HepG2 (cell line): ENCODE results near the gene MAT2A. TPM values are rescaled to one million over a fixed set of nuclear protein-coding genes. Genes with fewer than 3 reads are reported as not detected.

ENCODE experiments used
- ARNTL ChIP-seq: sonication (generic); formaldehyde crosslinking; IDR thresholded peaks from 2 replicates; pipeline ENCODE4 v1.4.0; 2020; ENCODE audit warnings: mild to moderate bottlenecking, missing genetic modification reagents
- CBX2 ChIP-seq, 2 experiments: fragments of 200-600 bp in 1 of 2; sonication (generic); formaldehyde crosslinking in 1 of 2; IDR thresholded peaks; 2 replicates each; pipeline versions ENCODE4 v1.7.0 to v1.8.1; 2018 to 2022; ENCODE audit warnings: low read depth in 2 of 2, low read length in 1 of 2, mild to moderate bottlenecking in 1 of 2, missing genetic modification reagents in 1 of 2
- ELF3 ChIP-seq: IDR thresholded peaks from 2 replicates; pipeline ENCODE4 v1.6.1; 2016; ENCODE audit warnings: missing genetic modification reagents, missing compliant biosample characterization
- FOXP1 ChIP-seq, 2 experiments: fragments of 450-650 bp in 1 of 2; IDR thresholded peaks; 2 replicates each; pipeline ENCODE4 v1.6.1; 2017 to 2018; ENCODE audit warnings: antibody characterized with exemption in 1 of 2
- GABPB1 ChIP-seq: IDR thresholded peaks from 2 replicates; pipeline ENCODE4 v1.6.1; 2016; ENCODE audit warnings: mild to moderate bottlenecking, missing genetic modification reagents, moderate library complexity, missing compliant biosample characterization
- GZF1 ChIP-seq: sonication (generic); formaldehyde crosslinking; IDR thresholded peaks from 2 replicates; pipeline ENCODE4 v1.5.1; 2020; ENCODE audit warnings: mild to moderate bottlenecking, missing genetic modification reagents
- HINFP ChIP-seq: sonication (generic); formaldehyde crosslinking; IDR thresholded peaks from 2 replicates; pipeline ENCODE4 v1.4.0; 2020; ENCODE audit warnings: low read depth, mild to moderate bottlenecking, missing genetic modification reagents
- MAFG ChIP-seq: sonication (generic); formaldehyde crosslinking; IDR thresholded peaks from 2 replicates; pipeline ENCODE4 v1.5.1; 2020; ENCODE audit warnings: mild to moderate bottlenecking, missing genetic modification reagents
- NFYB ChIP-seq: sonication (generic); formaldehyde crosslinking; IDR thresholded peaks from 2 replicates; pipeline ENCODE4 v1.4.0; 2020; ENCODE audit warnings: missing genetic modification reagents
- PBX3 ChIP-seq: sonication (generic); formaldehyde crosslinking; IDR thresholded peaks from 2 replicates; pipeline ENCODE4 v1.8.1; 2023; ENCODE audit warnings: missing genetic modification reagents, inconsistent platforms, borderline replicate concordance
- PPARG ChIP-seq: conservative IDR thresholded peaks from 2 replicates; pipeline ENCODE4 v1.6.1; 2016; ENCODE audit warnings: missing biosample characterization, missing genetic modification reagents
- SKI ChIP-seq: fragments of 450-650 bp; IDR thresholded peaks from one replicate; pipeline ENCODE4 v1.6.1; 2018; ENCODE audit warnings: mild to moderate bottlenecking; ENCODE audit not compliant: partially characterized antibody
- SP2 ChIP-seq: sonication (generic); formaldehyde crosslinking; IDR thresholded peaks from 2 replicates; pipeline ENCODE4 v1.5.1; 2020; ENCODE audit warnings: mild to moderate bottlenecking, missing genetic modification reagents
- ZBTB37 ChIP-seq: sonication (generic); formaldehyde crosslinking; IDR thresholded peaks from 2 replicates; pipeline ENCODE4 v1.4.0; 2020; ENCODE audit warnings: mild to moderate bottlenecking, missing genetic modification reagents
- ZEB1 ChIP-seq: IDR thresholded peaks from 2 replicates; pipeline ENCODE4 v1.6.1; 2012; ENCODE audit warnings: mild to moderate bottlenecking, low read depth, inconsistent platforms; ENCODE audit not compliant: insufficient replicate concordance
- ZFP91 ChIP-seq: sonication (generic); formaldehyde crosslinking; IDR thresholded peaks from 2 replicates; pipeline ENCODE4 v1.9.0; 2022; ENCODE audit warnings: missing genetic modification reagents, mild to moderate bottlenecking, borderline replicate concordance
- ZKSCAN8 ChIP-seq: IDR thresholded peaks from 2 replicates; pipeline ENCODE4 v1.6.1; 2016; ENCODE audit warnings: borderline replicate concordance, missing genetic modification reagents, missing compliant biosample characterization
- ZNF225 ChIP-seq: sonication (generic); formaldehyde crosslinking; IDR thresholded peaks from 2 replicates; pipeline ENCODE4 v1.4.0; 2020; ENCODE audit warnings: mild to moderate bottlenecking, missing genetic modification reagents
- ZNF24 ChIP-seq: fragments of 450-650 bp; IDR thresholded peaks from 2 replicates; pipeline ENCODE4 v1.6.1; 2017; ENCODE audit warnings: antibody characterized with exemption, mild to moderate bottlenecking
- ZNF263 ChIP-seq: sonication (generic); formaldehyde crosslinking; IDR thresholded peaks from 2 replicates; pipeline ENCODE4 v1.4.0; 2020; ENCODE audit warnings: missing genetic modification reagents
- ZNF556 ChIP-seq: sonication (generic); formaldehyde crosslinking; IDR thresholded peaks from 2 replicates; pipeline ENCODE4 v1.4.0; 2020; ENCODE audit warnings: mild to moderate bottlenecking, missing genetic modification reagents, borderline replicate concordance
- ZNF557 ChIP-seq: sonication (generic); formaldehyde crosslinking; IDR thresholded peaks from 2 replicates; pipeline ENCODE4 v1.4.0; 2020; ENCODE audit warnings: missing genetic modification reagents
- ZNF564 ChIP-seq: sonication (generic); formaldehyde crosslinking; IDR thresholded peaks from 2 replicates; pipeline ENCODE4 v1.8.1; 2023; ENCODE audit warnings: mild to moderate bottlenecking, missing genetic modification reagents
- ZNF879 ChIP-seq: sonication (generic); formaldehyde crosslinking; IDR thresholded peaks from 2 replicates; pipeline ENCODE4 v1.8.1; 2023; ENCODE audit warnings: missing genetic modification reagents
- polyA plus RNA-seq, 8 experiments: library from polyadenylated mRNA; depleted of rRNA in 3 of 8; stranded (reverse) in 7 of 8; unstranded in 1 of 8; fragments of >200 nt; fragmentation: Illumina TruSeq in 4 of 8; extraction: Trizol in 4 of 8; gene quantifications; 2 replicates each; pipeline versions ENCODE4 v1.2.1 to v1.2.3, GENCODE V29; 2011 to 2016; ENCODE audit warnings: low read depth in 4 of 8, missing spikeins in 1 of 8, mixed read lengths in 1 of 8; ENCODE audit not compliant: insufficient read depth in 1 of 8
- total RNA-seq, 5 experiments: library from RNA; depleted of rRNA; stranded (reverse); fragments of >200 nt; fragmentation: Illumina TruSeq; extraction: Trizol; gene quantifications; 2 replicates each; pipeline ENCODE4 v1.2.3, GENCODE V29; 2016; ENCODE audit warnings: low read depth in 1 of 5

MAT2A gene
- total and polyA plus RNA-seq, 2 of the 13 experiments (the other 11 are each of a cell fraction or from before 2014, with no cell fraction given), result 155 to 331 TPM

- TF ChIP-seq HINFP (CRISPR knock-in tag), result peak; percentile 16
- TF ChIP-seq ZEB1, result peak; percentile 42
- TF ChIP-seq ZNF557 (CRISPR knock-in tag), result no peak
- no peak for TF ChIP-seq PBX3 (CRISPR knock-in tag)
- 0 out of 2 replicates have a peak, but pooled peaks have one; percentile 7 for TF ChIP-seq ZNF564
- no peak for TF ChIP-seq CBX2 (IDR thresholded peaks at IDR 0.05; ENCODE audit: low read depth, low read length)
- TF ChIP-seq CBX2 (CRISPR knock-in tag; IDR thresholded peaks at IDR 0.05; ENCODE audit: low read depth), result peak; percentile 40; the same call in 1 of the 2 replicates
- TF ChIP-seq ZNF556, result peak; percentile 63; the same call in 1 of the 2 replicates
- TF ChIP-seq ARNTL, result 0 out of 2 replicates have a peak, but pooled peaks have one; percentile 9
- TF ChIP-seq ZFP91, result peak; percentile 89
- no peak for TF ChIP-seq SP2 (CRISPR knock-in tag)
- no peak for TF ChIP-seq ZNF24
- TF ChIP-seq ZNF263 (CRISPR knock-in tag), result peak; percentile 98
- no peak for TF ChIP-seq ZBTB37 (CRISPR knock-in tag)
- peak; percentile 58 for TF ChIP-seq SKI
- TF ChIP-seq FOXP1 (IDR thresholded peaks at IDR 0.05), result peak; percentile 70
- TF ChIP-seq FOXP1 (CRISPR knock-in tag; IDR thresholded peaks at IDR 0.05), result peak; percentile 67
- no peak for TF ChIP-seq NFYB (CRISPR knock-in tag)
- TF ChIP-seq GZF1 (CRISPR knock-in tag), result no peak; the same call in 1 of the 2 replicates
- TF ChIP-seq ZNF879 (CRISPR knock-in tag), result no peak
- TF ChIP-seq MAFG (CRISPR knock-in tag), result no peak
- peak; percentile 89 for TF ChIP-seq PPARG
- TF ChIP-seq ZKSCAN8 (CRISPR knock-in tag), result peak; percentile 84; the same call in 1 of the 2 replicates
- no peak for TF ChIP-seq ZNF225 (CRISPR knock-in tag)
- peak; percentile 15; the same call in 1 of the 2 replicates for TF ChIP-seq GABPB1
- peak; percentile 85; the same call in 1 of the 2 replicates for TF ChIP-seq ELF3
These were observed 46.2 kb downstream of the MAT2A start (continued) for GRCh38 chr2:85584857-85585780.
